ENCODE data around the gene C19orf73. TPM values are rescaled to one million over a fixed set of nuclear protein-coding genes. Genes with fewer than 3 reads are reported as not detected.

Gene C19orf73
- total and polyA plus RNA-seq, 9 of the 15 experiments (the other 6 are each of a cell fraction or from before 2014, with no cell fraction given), result 0.08 to 7.4 (median 1.4) TPM

DNA sequence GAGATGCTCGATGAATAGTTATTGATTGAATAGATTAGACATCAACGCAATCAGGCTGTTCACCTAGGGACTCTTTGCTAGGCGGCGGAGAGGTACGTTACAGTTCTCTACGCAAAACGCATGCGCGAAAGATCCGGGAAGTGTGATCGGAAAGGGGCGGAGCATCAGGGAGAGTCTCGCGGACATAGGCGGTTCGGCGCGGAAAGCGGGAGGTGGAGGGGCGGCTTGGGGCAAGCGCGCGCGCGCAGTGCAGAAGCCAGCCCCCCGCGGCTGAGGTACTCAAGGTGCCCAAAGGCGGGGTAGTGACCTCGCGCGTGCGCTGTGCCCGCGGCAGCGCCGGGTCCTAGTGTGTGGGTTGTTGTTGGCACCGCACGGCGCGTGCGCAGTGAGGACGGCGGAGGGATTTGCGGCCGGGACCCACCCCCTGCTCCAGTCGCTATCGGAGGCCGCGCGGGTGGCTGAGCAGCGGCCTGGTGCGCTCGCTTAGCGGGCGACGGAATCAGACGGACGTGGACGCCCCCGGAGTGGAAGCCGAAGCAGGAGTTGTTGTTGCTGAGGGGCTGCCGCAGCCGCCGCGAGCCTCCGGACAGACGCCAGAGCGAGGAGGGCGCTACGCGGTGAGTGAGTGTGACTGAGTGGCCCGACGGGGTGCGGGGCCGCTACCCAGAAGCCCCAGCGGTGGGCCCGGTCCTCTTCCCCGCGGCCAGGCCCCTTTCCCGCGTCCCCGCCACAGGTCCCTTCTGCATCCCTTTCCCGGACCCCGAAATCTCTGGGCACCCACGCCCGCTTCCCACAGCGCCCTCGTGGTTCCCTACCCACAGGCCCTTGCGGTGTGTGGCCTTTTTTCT, 33.7 kb downstream of the C19orf73 start, which contains the start of gene SNRNP70 (continued):
- TF ChIP-seq, protein P1, sequence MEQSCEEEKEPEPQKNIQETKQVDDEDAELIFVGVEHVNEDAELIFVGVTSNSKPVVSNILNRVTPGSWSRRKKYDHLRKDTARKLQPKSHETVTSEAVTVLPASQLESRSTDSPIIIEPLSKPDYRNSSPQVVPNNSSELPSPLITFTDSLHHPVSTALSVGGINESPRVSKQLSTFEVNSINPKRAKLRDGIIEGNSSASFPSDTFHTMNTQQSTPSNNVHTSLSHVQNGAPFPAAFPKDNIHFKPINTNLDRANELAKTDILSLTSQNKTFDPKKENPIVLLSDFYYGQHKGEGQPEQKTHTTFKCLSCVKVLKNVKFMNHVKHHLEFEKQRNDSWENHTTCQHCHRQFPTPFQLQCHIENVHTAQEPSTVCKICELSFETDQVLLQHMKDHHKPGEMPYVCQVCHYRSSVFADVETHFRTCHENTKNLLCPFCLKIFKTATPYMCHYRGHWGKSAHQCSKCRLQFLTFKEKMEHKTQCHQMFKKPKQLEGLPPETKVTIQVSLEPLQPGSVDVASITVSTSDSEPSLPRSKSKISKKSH (CRISPR knock-in tag; IDR thresholded peaks at IDR 0.05), result no peak
- 0 out of 2 replicates have a peak, but pooled peaks have one; percentile 64 for TF ChIP-seq ELF4 (CRISPR knock-in tag; IDR thresholded peaks at IDR 0.05)
- TF ChIP-seq, protein P2, sequence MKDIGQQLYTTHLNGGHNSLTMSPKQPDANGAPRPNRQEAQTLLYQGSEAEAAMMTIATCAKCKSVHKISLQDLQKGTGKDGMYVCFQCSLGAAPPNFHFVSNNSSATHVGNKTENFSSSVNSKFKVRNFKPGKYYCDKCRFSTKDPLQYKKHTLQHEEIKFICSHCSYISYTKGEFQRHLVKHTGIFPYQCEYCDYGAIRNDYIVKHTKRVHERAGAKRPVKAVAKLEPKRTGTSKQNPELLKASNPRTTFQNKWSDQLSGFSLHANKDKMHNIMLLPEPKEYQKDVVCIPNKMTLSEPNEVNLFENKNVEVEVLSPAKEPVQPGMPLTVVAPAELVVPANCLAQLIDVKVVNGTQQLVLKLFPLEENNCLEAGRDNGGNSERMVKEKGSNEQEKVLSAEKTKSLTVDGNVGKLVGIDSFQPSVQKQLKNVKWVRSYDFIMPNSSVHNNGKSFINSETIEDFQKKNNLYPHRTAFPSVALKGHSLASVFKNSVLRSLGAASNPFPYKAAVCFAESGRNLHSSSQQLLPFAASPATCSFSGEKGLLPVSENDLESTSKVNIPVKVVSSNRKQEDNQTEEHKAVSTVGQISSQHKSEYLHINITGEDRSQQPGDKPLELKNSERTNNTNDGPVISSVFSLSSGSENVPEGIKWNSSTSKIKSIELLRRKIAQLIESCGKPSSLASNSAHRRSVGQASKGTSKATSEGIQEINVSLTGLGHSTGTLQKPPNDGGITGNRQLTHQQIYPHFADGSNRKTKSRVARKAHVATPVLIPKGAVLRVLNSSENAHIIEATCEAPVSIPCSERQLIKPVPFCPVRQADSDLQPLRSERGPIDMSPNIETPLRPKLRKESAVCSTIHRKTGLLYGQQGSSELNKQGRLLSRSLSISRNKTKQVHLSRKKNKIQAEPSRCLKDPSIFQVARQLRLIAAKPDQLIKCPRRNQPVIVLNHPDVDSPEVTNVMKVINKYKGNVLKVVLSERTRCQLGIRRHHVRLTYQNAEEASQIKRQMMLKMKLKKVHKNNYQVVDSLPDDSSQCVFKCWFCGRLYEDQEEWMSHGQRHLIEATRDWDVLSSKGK (CRISPR knock-in tag; IDR thresholded peaks at IDR 0.05), result no peak
- TF ChIP-seq ZNF551 (CRISPR knock-in tag; IDR thresholded peaks at IDR 0.05), result no peak
- TF ChIP-seq FOXJ2 (tag; IDR thresholded peaks at IDR 0.05), result no peak
- TF ChIP-seq NFXL1 (CRISPR knock-in tag; IDR thresholded peaks at IDR 0.05), result no peak
- peak; percentile 44; the same call in 1 of the 2 replicates for TF ChIP-seq ZNF263 (CRISPR knock-in tag; IDR thresholded peaks at IDR 0.05; ENCODE audit: borderline replicate concordance)
- TF ChIP-seq STAT5A (IDR thresholded peaks at IDR 0.05; ENCODE audit: borderline replicate concordance, low read length), result peak; percentile 26; the same call in 1 of the 2 replicates
- TF ChIP-seq CTCF (IDR thresholded peaks at IDR 0.05 in 2 of 3, conservative IDR thresholded peaks at IDR 0.05 in 1 of 3; ENCODE audit: insufficient read depth in 2 of 3, low read depth in 1 of 3, low read length in 3 of 3), result no peak
- TF ChIP-seq TBL1XR1 (IDR thresholded peaks at IDR 0.05; ENCODE audit: low read length in 2 of 2), result peak in 1 of 2 experiments; percentile 19; a peak in 1 of 4 replicates
- TF ChIP-seq ASH1L (IDR thresholded peaks at IDR 0.05; ENCODE audit: borderline replicate concordance, low read depth, partially characterized antibody), result no peak
- TF ChIP-seq ATF4 (CRISPR knock-in tag; IDR thresholded peaks at IDR 0.05), result 0 out of 2 replicates have a peak, but pooled peaks have one; percentile 45
- no peak for TF ChIP-seq CBFA2T2 (conservative IDR thresholded peaks at IDR 0.05)
- TF ChIP-seq MBD1 (CRISPR knock-in tag; IDR thresholded peaks at IDR 0.05), result no peak
- TF ChIP-seq HES1 (IDR thresholded peaks at IDR 0.05; ENCODE audit: low read depth), result no peak; the same call in 1 of the 2 replicates
- no peak for TF ChIP-seq SRSF7 (optimal IDR thresholded peaks at IDR 0.05; ENCODE audit: low read depth, low read length)

Measured in K562 (cell line).